Kasumi-1 (cell line): ENCODE data around the gene KCNJ18.
"Not testable (repeated sequence)": the region's sequence is repeated elsewhere in the genome, so short reads cannot be mapped to it uniquely, and the experiment has no call there.

Source experiments
- DNase-seq, 2 experiments: peaks; one replicate each; lab custom pipeline; 2025; lab: John Stamatoyannopoulos, UW

Gene KCNJ18

DNA sequence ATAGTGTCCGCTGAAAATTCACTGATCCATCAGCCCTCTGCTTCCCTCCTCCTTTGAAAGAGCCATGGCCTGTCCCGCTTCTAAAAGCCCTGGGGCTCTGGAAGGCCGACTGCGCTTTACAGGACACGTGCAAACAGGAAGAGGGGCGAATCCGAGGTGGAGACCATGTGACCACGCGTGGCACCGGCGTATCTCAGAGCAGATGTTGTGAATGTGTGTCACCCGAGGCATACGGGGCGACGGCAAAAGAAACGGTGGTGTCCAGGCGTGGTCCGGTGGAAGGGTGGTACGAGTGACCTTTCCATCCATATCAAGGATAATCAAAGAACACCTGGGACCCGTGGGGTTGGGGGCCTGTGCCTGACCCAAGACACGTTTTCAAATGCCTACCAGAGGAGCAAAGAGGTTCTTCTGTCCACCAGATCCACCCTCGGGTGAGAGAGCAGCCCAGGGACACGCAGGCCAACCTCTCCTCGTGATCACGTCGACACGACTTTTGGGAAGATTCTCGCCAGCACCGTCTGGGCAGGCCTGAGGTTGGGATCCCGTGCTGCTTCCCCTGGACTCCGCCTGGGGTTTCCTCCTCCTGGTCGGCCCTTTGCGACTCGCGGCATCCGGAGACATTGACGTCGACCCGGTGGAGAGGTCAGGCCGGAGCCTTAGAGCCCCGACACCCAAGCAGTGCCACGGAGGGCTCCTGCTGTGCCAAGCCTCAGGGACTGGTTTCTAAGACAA is 7.1 kb upstream of the KCNJ18 start:
- not testable (repeated sequence) for DNase-seq

DNA sequence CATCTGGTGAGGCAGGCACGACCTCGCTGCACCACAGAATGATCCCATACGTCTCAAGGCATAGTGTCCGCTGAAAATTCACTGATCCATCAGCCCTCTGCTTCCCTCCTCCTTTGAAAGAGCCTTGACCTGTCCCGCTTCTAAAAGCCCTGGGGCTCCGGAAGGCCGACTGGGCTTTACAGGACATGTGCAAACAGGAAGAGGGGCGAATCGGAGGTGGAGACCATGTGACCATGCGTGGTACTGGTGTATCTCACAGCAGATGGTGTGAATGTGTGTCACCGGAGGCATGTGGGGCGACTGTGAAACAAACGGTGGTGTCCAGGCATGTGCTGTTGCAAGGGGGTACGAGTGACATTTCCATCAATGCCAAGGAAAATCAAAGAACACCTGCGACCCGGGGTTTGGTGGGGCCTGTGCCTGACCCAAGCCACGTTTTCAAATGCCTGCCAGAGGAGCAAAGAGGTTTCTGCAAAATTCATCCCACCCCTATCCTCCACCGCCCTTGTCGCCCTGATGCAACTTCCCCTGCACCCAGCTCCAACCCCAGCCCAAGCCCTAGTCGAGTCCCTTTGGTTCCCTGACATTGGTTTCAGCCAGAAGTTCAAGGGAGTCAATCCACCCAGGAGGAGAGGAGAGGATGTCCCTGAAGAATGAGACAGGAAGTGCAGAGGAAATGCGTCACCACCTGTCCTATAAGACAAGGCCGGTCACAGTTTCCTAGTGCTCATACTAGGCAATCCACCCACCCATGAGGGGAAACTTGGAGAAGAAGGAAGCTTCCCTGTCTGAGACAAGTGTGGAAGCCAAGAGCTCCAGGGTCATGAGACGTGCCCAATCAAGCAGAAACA is 5.9 kb upstream of the KCNJ18 start:
- no peak for DNase-seq

GRCh38 chr17:21687136-21687953 is 5.0 kb upstream of the KCNJ18 start:
- DNase-seq = no peak

DNA sequence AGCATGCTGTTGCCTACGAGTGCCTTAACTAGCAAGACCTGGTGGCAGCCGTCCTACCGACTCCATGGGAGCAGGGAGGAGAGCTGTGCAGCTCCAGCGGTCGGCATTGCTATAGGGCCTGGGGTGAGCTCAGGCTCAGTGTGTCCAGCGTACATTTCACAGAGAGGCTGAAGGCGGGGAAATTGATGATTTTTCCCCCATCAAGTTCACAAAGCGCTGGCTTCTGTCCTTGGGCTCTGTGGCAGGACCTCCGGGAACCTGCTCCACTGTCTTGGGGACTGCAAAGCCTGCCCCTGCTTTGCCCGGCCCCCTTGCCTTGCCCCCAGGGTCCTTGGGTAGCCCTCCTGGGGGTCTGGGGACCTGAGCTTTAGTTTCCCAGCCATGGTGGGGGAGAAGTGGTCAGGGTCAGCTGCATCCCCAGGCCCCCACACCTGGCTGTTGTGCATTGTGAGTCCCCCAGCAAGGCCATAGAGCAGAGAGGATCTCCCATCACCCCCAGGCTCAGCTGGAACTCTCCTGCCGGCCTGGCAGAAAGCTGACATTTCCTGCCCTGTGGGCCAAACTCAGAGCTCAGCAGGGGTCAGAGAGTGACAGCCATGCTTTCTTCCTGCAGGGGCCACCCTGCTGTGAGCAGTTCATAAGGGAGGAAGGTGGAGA is 3.9 kb upstream of the KCNJ18 start:
- DNase-seq = no peak

GRCh38 chr17:21689604-21690003 is 2.7 kb upstream of the KCNJ18 start:
- DNase-seq = no peak

GRCh38 chr17:21690811-21691210 is 1.5 kb upstream of the KCNJ18 start:
- not testable (repeated sequence) for DNase-seq

DNA sequence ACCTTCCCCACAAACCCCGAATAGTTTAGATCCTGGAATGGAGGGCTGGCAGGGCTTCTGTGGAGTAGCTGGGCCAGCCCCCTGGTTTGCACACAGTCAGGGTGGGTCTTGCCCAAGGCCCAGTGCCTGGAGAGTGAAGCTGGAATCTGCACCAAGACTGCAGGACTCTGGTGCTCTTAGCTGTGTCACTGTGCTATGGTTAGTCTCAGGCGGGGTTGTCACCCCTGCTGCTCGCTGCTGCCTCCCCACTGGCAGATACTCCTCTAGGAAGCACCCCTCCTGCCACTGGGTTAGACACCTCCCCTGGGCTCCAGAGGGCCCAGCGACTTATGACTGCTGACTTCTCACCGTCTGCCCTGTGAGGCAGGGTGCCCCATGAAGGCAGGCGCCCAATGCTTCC is 842 bp upstream of the KCNJ18 start:
- not testable (repeated sequence) for DNase-seq

GRCh38 chr17:21692704-21693065 is 362 bp downstream of the KCNJ18 start:
- not testable (repeated sequence) for DNase-seq

GRCh38 chr17:21693391-21693796 is 1.1 kb downstream of the KCNJ18 start:
- DNase-seq = not testable (repeated sequence)

- DNase-seq = not testable (repeated sequence)
Measured at GRCh38 chr17:21693937-21694336, 1.6 kb downstream of the KCNJ18 start.

DNA sequence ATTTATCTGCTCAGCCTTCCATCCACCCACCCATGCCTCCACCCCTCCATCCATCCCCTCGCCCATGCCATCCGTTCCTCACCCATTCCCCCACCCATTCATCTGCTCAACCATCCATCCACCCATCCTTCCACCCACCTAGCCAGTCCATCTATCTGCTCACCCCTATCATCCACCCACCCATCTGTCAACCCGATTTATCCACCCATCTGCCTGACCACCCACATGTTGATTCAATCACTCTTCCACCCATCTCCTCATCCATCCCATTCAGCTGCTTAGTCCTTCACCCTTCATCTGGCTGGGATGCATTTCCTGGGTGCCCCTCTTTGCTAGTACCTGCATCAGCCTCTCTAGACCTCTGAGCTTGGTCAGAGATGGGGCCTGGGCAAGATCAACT is 3.9 kb downstream of the KCNJ18 start:
- not testable (repeated sequence) for DNase-seq

- DNase-seq = not testable (repeated sequence)
Measured at GRCh38 chr17:21696842-21697507, 4.7 kb downstream of the KCNJ18 start.

- DNase-seq = not testable (repeated sequence)
Measured at GRCh38 chr17:21697508-21697860, 5.2 kb downstream of the KCNJ18 start.

DNA sequence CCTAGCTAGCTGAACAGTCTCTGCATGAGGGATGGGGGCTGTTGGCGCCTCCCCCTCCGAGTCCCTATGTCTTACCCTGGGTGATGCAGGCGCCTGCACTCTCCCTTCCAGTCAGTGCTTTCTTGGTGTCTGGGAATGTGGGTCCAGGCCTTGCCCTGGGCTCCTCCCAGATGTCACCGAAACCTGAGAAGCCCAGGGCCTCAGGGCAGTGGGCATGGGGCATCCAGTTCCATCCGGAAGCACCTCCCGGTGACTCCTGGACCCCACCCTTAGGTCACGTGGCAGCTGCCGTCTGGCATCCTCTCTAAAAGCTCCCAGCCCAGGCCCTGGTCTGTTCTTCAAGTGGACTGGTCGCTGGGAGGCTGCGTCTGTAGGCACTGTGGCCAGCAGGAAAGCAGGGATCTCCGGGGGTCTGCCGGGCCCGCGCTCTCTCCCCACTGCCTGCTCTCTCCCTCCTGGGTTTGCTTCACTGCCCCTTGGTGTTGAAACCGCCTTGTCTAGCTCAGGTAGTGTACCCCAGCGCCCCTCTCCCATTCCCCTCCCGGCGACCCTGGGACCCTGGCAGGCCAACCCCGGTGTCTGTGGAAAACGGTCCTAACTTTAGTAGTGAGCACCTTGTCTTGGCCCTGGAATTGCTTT is 6.2 kb downstream of the KCNJ18 start:
- not testable (repeated sequence) for DNase-seq

DNA sequence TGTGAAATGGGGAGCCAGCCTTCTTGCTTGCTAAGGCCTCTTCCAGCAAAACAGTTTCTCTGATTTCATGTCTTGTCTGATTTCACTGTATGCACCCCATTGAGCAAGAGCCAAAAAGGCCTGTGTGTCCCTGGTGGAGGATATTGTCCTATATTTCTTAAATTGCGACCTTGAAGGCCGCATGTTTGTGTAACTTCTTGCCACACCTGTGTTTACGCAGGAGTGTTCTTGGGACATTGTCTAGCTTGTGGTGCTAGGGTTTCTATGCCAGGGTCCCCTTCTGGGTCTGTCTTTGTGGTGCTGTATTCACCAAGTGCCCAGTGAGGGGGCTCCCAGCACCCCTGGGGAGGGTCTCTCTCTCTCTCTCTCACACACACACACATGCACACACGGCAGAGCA is 6.8 kb downstream of the KCNJ18 start:
- DNase-seq = not testable (repeated sequence)

DNA sequence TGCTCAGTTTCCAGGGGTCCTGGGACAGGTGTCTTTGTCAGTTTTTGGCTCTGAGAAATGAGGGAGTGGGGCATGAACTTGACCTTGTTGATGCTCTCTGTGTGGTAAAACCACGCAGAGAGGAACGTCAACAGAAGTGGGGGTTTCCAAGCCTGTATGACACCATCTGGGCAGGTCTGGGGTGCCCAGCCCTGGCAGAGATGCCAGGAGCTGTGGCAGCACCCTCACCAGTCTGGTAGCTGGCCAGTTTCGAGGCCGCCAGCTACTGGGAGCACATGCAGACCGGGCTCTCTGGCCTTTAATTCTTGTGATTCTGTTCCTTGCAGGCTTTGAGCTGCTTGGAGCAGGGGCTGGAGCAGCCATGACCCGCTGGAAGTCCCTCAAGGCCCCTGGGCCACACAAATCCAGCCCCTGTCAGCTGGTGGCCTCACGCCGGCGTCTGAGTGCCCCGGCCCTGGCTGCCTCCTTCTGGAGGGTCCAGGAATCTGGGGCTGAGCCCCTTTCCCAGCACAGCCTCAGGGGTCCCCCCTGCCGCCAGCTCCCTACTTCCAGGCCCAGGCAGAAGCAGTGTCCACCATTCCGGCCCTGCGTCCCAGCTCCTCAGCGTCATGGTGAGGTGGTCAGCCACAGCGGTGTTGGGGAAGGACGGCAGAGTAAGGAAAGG is 7.4 kb downstream of the KCNJ18 start:
- not testable (repeated sequence) for DNase-seq

- DNase-seq = not testable (repeated sequence)
Measured at GRCh38 chr17:21701090-21701489, 8.8 kb downstream of the KCNJ18 start.

- DNase-seq = not testable (repeated sequence)
Measured at GRCh38 chr17:21702029-21702428, 9.7 kb downstream of the KCNJ18 start.

GRCh38 chr17:21702521-21702920 is 10.2 kb downstream of the KCNJ18 start:
- DNase-seq = not testable (repeated sequence)
